Cardiac fibroblast (primary cell): ENCODE measurements around the gene WNT4.

Experiments
- DNase-seq, 2 donors: peaks; one replicate each; pipeline versions ENCODE4 v3.0.0 to v3.0.0-alpha.2; 2010; ENCODE audit warnings: low read depth in 2 of 2
- H3K4me3 ChIP-seq, 2 donors: replicated peaks in 1 of 2; 1 replicate in 1 of 2; 2 replicates in 1 of 2; pipeline ENCODE4 v1.5.1; 2011; ENCODE audit warnings: low read depth in 2 of 2, low read length in 2 of 2, mild to moderate bottlenecking in 2 of 2, moderate library complexity in 1 of 2
- TF ChIP-seq, protein P1 (sequence below): IDR thresholded peaks from one replicate; pipeline ENCODE4 v1.5.1; 2011; ENCODE audit warnings: low read depth, mild to moderate bottlenecking, low read length, inconsistent platforms

The WNT4 gene

DNA sequence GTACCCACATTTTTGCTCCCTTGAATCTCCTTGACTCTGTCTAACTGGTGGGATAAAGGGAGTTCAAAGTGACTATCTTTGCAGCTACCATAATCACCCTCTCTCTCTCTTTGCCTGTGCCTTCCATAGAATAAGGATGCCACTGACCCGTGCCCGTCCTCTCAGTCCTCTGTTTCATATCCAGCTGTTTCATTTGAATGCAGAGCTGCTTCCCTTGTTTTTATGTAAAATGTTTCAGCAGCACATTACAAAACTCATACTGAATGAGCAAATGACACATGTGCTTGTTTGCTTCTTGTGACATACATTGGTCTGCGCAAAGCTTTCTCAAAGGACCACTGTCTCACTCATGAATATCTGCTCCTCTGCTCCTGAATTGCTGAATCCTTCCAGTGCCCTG is 52.0 kb downstream of the WNT4 start:
- TF ChIP-seq, protein P1, sequence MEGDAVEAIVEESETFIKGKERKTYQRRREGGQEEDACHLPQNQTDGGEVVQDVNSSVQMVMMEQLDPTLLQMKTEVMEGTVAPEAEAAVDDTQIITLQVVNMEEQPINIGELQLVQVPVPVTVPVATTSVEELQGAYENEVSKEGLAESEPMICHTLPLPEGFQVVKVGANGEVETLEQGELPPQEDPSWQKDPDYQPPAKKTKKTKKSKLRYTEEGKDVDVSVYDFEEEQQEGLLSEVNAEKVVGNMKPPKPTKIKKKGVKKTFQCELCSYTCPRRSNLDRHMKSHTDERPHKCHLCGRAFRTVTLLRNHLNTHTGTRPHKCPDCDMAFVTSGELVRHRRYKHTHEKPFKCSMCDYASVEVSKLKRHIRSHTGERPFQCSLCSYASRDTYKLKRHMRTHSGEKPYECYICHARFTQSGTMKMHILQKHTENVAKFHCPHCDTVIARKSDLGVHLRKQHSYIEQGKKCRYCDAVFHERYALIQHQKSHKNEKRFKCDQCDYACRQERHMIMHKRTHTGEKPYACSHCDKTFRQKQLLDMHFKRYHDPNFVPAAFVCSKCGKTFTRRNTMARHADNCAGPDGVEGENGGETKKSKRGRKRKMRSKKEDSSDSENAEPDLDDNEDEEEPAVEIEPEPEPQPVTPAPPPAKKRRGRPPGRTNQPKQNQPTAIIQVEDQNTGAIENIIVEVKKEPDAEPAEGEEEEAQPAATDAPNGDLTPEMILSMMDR, result no peak
- DNase-seq, result no peak
- no peak overlapping the region for H3K4me3 ChIP-seq

DNA sequence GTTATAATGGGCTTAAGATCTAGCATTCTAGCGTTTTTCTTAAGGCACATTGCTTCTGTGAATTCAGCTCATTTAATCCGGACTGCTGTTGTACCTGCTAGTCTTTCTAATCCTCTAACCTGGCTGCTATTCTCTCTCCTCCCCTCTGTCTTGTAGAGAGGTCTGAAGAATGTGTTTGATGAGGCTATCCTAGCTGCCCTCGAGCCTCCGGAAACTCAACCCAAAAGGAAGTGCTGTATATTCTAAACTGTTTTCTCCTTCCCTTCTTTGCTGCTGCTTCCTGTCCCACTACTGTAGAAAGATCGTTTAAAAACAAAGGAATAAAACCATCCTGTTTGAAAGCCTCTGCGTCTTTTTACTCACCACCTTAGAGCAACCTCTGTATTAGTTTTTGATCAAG is 53.1 kb downstream of the WNT4 start:
- TF ChIP-seq, protein P1, result no peak
- no peak for DNase-seq
- no peak overlapping the region for H3K4me3 ChIP-seq

DNA sequence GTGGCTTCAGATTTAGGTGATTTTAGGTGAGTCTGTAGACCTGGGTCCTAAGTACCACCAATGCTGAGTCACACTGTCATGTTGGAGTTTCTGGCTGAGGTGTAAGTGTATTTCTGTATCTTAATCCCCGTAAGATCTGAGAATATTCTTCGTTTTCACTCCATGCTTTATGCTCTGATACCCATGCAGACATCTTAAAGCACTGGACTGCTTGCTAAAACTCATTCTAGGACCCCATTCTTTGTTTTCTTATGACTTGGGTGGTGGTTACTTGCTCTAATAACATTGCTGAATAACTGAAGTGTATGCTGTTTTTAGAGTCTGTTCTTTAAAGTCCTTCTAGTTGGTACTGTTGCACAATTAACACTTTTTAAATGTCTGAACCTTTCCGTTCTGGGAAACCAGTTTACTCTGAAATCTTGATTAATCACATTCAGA is 53.7 kb downstream of the WNT4 start:
- no peak overlapping the region for H3K4me3 ChIP-seq
- DNase-seq, result peak in 1 of 2 donors; percentile 11
- TF ChIP-seq, protein P1, result no peak

DNA sequence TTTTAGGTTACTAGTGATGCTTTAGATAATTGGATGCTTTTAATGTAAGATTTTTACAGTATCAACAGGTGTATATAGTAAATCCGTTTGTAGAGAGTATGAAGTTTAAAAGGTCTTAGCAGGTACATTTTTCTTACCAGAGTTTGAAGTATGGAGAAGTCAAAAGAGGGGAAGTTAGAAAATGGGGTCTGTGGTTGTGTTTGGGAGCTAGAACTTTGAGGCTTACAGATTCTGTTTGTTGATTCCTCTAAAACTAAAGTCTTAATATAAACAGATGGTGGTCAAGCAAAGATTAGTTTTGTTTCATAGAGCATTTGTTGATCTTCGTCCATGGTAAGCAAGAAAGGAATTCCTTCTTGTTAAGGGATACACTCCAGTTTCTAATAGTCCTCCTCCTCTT is 54.6 kb downstream of the WNT4 start:
- TF ChIP-seq, protein P1, result no peak
- no peak for DNase-seq

DNA sequence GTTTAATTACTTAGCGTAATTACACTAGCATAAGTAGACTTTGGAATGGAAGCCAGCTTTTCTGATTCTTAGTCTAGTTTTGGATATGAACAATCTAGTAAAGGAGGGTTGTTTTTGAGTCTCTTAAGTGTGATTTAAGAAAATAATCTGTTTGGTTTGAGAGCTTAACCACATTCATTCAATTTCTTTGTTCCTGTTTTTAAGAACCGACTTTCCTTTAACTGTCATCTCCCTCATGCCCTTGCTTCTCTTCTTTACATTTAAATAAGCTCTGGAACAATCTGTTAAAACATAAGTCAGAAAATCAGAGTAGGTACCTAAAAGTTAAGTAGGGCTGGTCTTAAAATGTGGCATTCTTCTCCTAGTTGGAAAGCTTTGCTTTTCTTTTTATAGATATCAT is 62.7 kb downstream of the WNT4 start:
- TF ChIP-seq, protein P1, result no peak
- no peak for DNase-seq
- no peak overlapping the region for H3K4me3 ChIP-seq

More for the DNA sequence above, 54.6 kb downstream of the WNT4 start:
- H3K4me3 ChIP-seq, result no peak overlapping the region

DNA sequence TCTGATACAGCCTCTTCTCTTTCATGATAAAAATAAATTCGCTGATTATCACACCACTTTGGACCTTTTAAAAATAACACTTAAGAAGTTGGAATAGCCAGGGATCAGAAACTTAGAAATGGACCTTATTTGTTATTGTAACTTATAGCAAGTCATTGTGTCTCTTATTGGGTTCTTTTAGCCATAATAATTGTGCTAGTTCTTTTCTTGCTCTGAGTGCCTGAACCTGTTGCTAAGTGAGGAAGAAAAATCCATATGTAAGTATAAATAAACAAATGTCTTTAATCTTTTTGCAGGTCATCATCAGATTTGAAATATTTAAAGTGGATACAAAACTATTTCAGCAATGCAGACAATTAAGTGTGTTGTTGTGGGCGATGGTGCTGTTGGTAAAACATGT is 64.8 kb downstream of the WNT4 start:
- TF ChIP-seq, protein P1, result no peak
- no peak overlapping the region for H3K4me3 ChIP-seq
- no peak for DNase-seq

DNA sequence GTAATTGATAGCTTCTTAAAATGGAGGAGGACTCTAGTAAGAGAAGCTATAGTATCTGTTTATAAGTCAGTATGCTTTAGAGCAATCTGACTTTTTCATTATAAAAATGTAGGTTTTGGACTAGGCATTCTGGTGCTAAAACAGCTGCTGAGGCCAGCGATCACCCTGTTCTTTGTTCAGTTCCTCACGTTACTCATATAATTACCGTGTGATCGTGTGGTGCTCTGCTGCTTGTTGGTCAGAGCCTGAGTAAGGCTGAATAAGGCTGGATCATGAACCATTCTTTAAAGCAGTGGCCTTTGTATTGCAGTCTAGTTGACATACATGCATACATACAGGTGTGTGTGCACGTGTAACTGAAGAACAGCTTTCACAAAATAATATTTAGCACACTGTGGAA is 65.2 kb downstream of the WNT4 start:
- DNase-seq, result peak in 1 of 2 donors; percentile 48
- TF ChIP-seq, protein P1, result no peak

More for the DNA sequence above, 65.2 kb downstream of the WNT4 start:
- no peak overlapping the region for H3K4me3 ChIP-seq
